ENCODE data around the gene CXADR. TPM values are rescaled to one million over a fixed set of nuclear protein-coding genes. Genes with fewer than 3 reads are reported as not detected.

Gene CXADR
- total RNA-seq, 1 experiment from 2014 or later, result 21.7 TPM

DNA sequence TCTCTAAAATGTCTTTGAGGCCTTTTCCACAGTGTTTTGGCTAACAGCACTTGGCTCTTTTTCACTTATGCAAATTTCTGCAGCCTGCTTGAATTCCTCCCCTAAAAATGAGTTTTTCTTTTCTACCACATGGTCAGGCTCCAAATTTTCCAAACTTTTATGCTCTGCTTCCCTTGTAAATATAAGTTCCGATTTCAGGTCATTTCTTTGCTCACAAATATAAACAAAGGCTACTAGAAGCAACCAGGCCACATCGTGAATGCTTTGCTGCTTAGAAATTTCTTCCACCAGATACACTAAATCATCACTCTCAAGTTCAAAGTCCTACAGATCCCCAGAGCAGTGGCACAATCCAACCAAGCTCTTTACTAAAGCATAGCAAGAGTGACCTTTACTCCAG, 128.0 kb downstream of the CXADR start:
- no peak overlapping the region for H3K4me3 ChIP-seq
- no peak overlapping the region for H2AFZ ChIP-seq
- no peaks in the 10 kb centered on the region for H3K27me3 ChIP-seq (ENCODE audit: insufficient read depth, low read depth)
- intact Hi-C loops (cut with micrococcal nuclease; ENCODE audit: unreplicated experiment), result no loop called here
- H3K4me1 ChIP-seq (replicated peaks; ENCODE audit: insufficient read depth), result no peaks in the 10 kb centered on the region
- DNase-seq, result no peak
- ChIA-PET POLR2A (ENCODE audit: unreplicated experiment) (no interaction called here), CTCF (no interaction called here)
- no peaks in the 10 kb centered on the region for H3K9me3 ChIP-seq (ENCODE audit: insufficient read depth, low read depth)
- no peak overlapping the region for H3K4me2 ChIP-seq
- H3K36me3 ChIP-seq (ENCODE audit: low read depth), result no peaks in the 10 kb centered on the region
- H3K79me2 ChIP-seq (ENCODE audit: low read depth), result no peaks in the 10 kb centered on the region
- no peaks in the 10 kb centered on the region for H3K9me2 ChIP-seq (ENCODE audit: insufficient read depth)
- TF ChIP-seq, protein P1, sequence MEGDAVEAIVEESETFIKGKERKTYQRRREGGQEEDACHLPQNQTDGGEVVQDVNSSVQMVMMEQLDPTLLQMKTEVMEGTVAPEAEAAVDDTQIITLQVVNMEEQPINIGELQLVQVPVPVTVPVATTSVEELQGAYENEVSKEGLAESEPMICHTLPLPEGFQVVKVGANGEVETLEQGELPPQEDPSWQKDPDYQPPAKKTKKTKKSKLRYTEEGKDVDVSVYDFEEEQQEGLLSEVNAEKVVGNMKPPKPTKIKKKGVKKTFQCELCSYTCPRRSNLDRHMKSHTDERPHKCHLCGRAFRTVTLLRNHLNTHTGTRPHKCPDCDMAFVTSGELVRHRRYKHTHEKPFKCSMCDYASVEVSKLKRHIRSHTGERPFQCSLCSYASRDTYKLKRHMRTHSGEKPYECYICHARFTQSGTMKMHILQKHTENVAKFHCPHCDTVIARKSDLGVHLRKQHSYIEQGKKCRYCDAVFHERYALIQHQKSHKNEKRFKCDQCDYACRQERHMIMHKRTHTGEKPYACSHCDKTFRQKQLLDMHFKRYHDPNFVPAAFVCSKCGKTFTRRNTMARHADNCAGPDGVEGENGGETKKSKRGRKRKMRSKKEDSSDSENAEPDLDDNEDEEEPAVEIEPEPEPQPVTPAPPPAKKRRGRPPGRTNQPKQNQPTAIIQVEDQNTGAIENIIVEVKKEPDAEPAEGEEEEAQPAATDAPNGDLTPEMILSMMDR (conservative IDR thresholded peaks at IDR 0.05), result no peak
- TF ChIP-seq EZH2 (IDR thresholded peaks at IDR 0.05; ENCODE audit: low read depth), result no peak
- H3F3A ChIP-seq (ENCODE audit: insufficient read depth, low read depth), result no peaks in the 10 kb centered on the region
- BruUV-seq (replicated peaks), result no TSS peak
- no peak overlapping the region for H3K27ac ChIP-seq
- H4K20me1 ChIP-seq (ENCODE audit: insufficient read depth), result no peaks in the 10 kb centered on the region

Other genes starting within 250 kb of the CXADR start
- gene BTG3, start 99.9 kb downstream of the CXADR start, total RNA-seq (2021), result 21.1 and 24.3 TPM in 2 replicates

Measured in PC-9 (cell line).